ENCODE data around the gene SLC23A2.
A peak's percentile ranks its signal among the peaks of the same experiment; 100 is the strongest.

Gene SLC23A2

GRCh38 chr20:4944518-4945313 is 56.6 kb downstream of the SLC23A2 start:
- no peak overlapping the region for H3K4me2 ChIP-seq (ENCODE audit: low read length)
- H3K27me3 ChIP-seq (ENCODE audit: control insufficient read depth, insufficient read depth, low read length), result no peaks in the 10 kb centered on the region

DNA sequence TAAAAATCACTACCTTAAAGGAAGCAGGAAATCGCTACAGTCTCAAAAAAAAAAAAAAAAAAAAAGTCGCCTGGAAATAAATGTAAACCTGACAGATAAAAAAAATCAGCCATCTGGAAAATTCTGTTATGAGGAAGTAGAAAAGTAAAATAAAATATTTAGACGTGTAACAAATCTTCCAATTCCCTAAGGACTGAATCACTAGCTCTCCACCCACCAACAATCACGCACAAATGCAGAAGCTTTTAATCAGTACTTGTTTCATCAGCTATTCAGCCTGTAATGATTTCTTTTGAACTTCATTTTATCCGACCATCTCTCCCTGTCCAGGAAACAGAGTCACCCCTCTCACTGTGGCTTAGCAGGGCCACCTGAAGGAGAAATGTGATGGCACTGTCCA is 59.0 kb downstream of the SLC23A2 start:
- Histone ChIP-seq H3K9me3 (replicated peaks; ENCODE audit: low read length) (no peaks in the 10 kb centered on the region), H3K36me3 (ENCODE audit: insufficient read depth, low read length) (no peaks in the 10 kb centered on the region), H3K9ac (ENCODE audit: low read depth, low read length) (no peak overlapping the region), H3K4me3 (ENCODE audit: low read length) (no peak overlapping the region), H3K4me2 (ENCODE audit: low read length) (no peak overlapping the region), H3K27me3 (ENCODE audit: control insufficient read depth, insufficient read depth, low read length) (no peaks in the 10 kb centered on the region), H3K4me1 (ENCODE audit: control insufficient read depth, insufficient read depth, low read length) (peaks cover 6% of the 10 kb centered on the region)

More at GRCh38 chr20:4944518-4945313, 56.6 kb downstream of the SLC23A2 start:
- no peaks in the 10 kb centered on the region for H3K4me1 ChIP-seq (ENCODE audit: control insufficient read depth, insufficient read depth, low read length)
- no peaks in the 10 kb centered on the region for H3K36me3 ChIP-seq (ENCODE audit: insufficient read depth, low read length)
- no peaks in the 10 kb centered on the region for H3K9me3 ChIP-seq (replicated peaks; ENCODE audit: low read length)
- no peak overlapping the region for H3K4me3 ChIP-seq (ENCODE audit: low read length)
- no peak overlapping the region for H3K9ac ChIP-seq (ENCODE audit: low read depth, low read length)

DNA sequence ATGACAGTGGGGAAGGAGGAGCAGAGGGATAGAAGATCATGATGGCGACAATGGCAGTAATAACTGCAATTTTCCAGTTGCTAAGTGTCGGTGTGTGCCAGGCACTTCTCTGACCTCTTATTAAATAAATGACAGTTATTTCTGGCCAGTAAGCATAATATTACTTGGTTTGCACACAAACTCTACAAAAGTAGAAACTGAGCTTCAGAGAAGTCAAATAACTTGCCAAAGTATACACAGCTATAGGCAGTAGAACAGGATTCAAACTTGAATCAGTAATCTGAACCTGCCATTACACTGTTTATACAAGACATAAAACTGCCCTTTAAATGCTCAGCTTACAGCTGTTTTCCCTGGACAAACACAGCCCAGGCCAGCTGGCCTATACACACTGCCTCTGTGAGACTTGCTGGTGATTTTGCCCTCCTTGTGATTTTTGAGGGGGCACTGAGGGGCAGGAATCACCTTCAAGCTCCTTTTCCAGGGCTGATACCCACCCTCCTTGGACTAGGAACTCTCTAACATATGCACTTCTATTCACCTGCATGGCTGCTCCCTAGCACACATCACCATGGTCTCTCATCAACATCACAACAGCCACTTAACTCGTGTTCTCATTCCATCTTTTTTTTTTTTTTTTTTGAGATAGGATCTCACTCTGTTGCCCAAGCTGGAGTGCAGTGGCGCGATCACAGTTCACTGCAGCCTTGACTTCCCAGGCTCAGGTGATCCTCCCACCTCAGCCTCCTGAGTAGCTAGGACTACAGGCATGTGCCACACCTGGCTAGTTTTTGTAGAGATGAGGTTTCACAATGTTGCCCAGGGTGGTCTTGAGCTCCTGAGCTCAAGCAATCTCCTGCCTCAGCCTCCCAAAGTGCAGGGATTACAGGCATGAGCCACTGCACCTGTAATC is 63.6 kb downstream of the SLC23A2 start:
- Histone ChIP-seq H3K36me3 (ENCODE audit: insufficient read depth, low read length) (no peaks in the 10 kb centered on the region), H3K4me1 (ENCODE audit: control insufficient read depth, insufficient read depth, low read length) (peaks cover 8% of the 10 kb centered on the region), H3K4me3 (ENCODE audit: low read length) (no peak overlapping the region), H3K27me3 (ENCODE audit: control insufficient read depth, insufficient read depth, low read length) (no peaks in the 10 kb centered on the region), H3K9me3 (replicated peaks; ENCODE audit: low read length) (no peaks in the 10 kb centered on the region), H3K9ac (ENCODE audit: low read depth, low read length) (no peak overlapping the region), H3K4me2 (ENCODE audit: low read length) (no peak overlapping the region)

GRCh38 chr20:4936851-4937406 is 64.4 kb downstream of the SLC23A2 start:
- H3K4me3 ChIP-seq (ENCODE audit: low read length), result no peak overlapping the region
- H3K4me1 ChIP-seq (ENCODE audit: control insufficient read depth, insufficient read depth, low read length), result peaks cover 8% of the 10 kb centered on the region
- no peak overlapping the region for H3K9ac ChIP-seq (ENCODE audit: low read depth, low read length)
- no peaks in the 10 kb centered on the region for H3K9me3 ChIP-seq (replicated peaks; ENCODE audit: low read length)
- no peaks in the 10 kb centered on the region for H3K36me3 ChIP-seq (ENCODE audit: insufficient read depth, low read length)
- H3K4me2 ChIP-seq (ENCODE audit: low read length), result no peak overlapping the region
- H3K27me3 ChIP-seq (ENCODE audit: control insufficient read depth, insufficient read depth, low read length), result no peaks in the 10 kb centered on the region

GRCh38 chr20:4936392-4936850 is 64.9 kb downstream of the SLC23A2 start:
- no peaks in the 10 kb centered on the region for H3K27me3 ChIP-seq (ENCODE audit: control insufficient read depth, insufficient read depth, low read length)
- H3K9ac ChIP-seq (ENCODE audit: low read depth, low read length), result no peak overlapping the region
- H3K9me3 ChIP-seq (replicated peaks; ENCODE audit: low read length), result no peaks in the 10 kb centered on the region

DNA sequence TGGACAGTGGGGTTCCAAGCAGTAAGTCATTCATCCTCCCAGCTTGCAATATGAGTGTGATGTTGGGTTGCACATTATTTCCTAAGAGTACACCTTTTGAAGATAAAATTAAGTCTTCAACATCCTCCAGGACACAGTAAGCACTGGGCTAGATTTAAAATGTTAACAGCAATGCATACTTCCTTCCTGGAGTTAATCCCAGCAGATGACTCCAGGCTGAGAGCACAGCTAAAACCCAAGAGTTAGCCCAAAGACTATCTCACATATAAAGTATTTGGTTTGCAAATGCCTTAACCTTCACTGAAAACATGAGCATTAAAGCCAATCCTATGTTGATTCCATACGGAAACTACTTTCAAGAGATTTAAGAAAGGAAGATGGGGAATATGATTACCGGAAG is 69.2 kb downstream of the SLC23A2 start:
- no peaks in the 10 kb centered on the region for H3K27me3 ChIP-seq (ENCODE audit: control insufficient read depth, insufficient read depth, low read length)
- H3K36me3 ChIP-seq (ENCODE audit: insufficient read depth, low read length), result peaks cover 3% of the 10 kb centered on the region
- H3K4me3 ChIP-seq (ENCODE audit: low read length), result no peak overlapping the region
- no peaks in the 10 kb centered on the region for H3K4me1 ChIP-seq (ENCODE audit: control insufficient read depth, insufficient read depth, low read length)
- H3K9me3 ChIP-seq (replicated peaks; ENCODE audit: low read length), result no peaks in the 10 kb centered on the region
- H3K9ac ChIP-seq (ENCODE audit: low read depth, low read length), result no peak overlapping the region
- no peak overlapping the region for H3K4me2 ChIP-seq (ENCODE audit: low read length)

More at GRCh38 chr20:4936392-4936850, 64.9 kb downstream of the SLC23A2 start:
- H3K36me3 ChIP-seq (ENCODE audit: insufficient read depth, low read length), result no peaks in the 10 kb centered on the region
- H3K4me2 ChIP-seq (ENCODE audit: low read length), result no peak overlapping the region
- peaks cover 8% of the 10 kb centered on the region for H3K4me1 ChIP-seq (ENCODE audit: control insufficient read depth, insufficient read depth, low read length)
- H3K4me3 ChIP-seq (ENCODE audit: low read length), result no peak overlapping the region

GRCh38 chr20:4929686-4930397 is 71.5 kb downstream of the SLC23A2 start:
- Histone ChIP-seq H3K9ac (ENCODE audit: low read depth, low read length) (no peak overlapping the region), H3K27me3 (ENCODE audit: control insufficient read depth, insufficient read depth, low read length) (no peaks in the 10 kb centered on the region), H3K4me1 (ENCODE audit: control insufficient read depth, insufficient read depth, low read length) (peaks cover 18% of the 10 kb centered on the region), H3K9me3 (replicated peaks; ENCODE audit: low read length) (no peaks in the 10 kb centered on the region), H3K4me2 (ENCODE audit: low read length) (no peak overlapping the region), H3K4me3 (ENCODE audit: low read length) (no peak overlapping the region), H3K36me3 (ENCODE audit: insufficient read depth, low read length) (peaks cover 3% of the 10 kb centered on the region)

GRCh38 chr20:4926531-4927156 is 74.7 kb downstream of the SLC23A2 start:
- no peaks in the 10 kb centered on the region for H3K27me3 ChIP-seq (ENCODE audit: control insufficient read depth, insufficient read depth, low read length)

DNA sequence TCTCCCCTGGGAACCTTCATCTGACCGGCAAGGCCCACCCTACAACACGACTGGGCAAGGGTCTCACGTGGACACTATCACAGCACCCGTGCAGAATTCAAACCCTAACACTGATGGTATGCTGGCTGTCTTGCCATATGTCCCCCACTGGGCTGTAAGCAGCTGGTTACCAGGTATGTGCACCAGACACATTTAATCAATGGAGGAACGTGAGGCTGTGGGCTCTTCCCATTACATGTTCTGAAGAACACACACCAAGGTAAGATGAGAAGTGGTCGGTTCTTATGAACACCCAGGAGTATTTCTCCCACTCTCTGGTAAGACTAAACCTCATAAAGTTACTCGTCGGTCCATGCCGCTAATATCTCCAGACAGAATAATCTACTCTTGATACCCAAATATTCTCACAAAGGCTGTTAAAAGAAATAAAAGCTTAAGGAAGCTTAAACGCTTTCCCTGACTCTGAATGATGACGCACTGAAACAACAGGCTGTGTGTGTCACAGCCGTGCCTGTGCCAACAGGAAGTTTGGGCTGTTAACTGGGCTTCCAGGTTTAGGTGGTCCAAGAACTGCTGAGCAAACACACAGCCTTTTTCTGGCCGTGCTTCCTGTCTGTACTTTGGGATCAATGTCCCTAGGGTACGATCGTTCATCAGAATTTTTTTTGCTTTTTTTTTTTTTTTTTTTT is 75.3 kb downstream of the SLC23A2 start:
- Histone ChIP-seq H3K4me1 (ENCODE audit: control insufficient read depth, insufficient read depth, low read length) (peaks cover 18% of the 10 kb centered on the region), H3K27me3 (ENCODE audit: control insufficient read depth, insufficient read depth, low read length) (no peaks in the 10 kb centered on the region), H3K36me3 (ENCODE audit: insufficient read depth, low read length) (no peaks in the 10 kb centered on the region), H3K4me2 (ENCODE audit: low read length) (peak overlapping the region; percentile 72), H3K9ac (ENCODE audit: low read depth, low read length) (peak overlapping the region; percentile 51), H3K4me3 (ENCODE audit: low read length) (peak overlapping the region; percentile 45), H3K9me3 (replicated peaks; ENCODE audit: low read length) (no peaks in the 10 kb centered on the region)

More at GRCh38 chr20:4926531-4927156, 74.7 kb downstream of the SLC23A2 start:
- no peak overlapping the region for H3K9ac ChIP-seq (ENCODE audit: low read depth, low read length)
- peak overlapping the region; percentile 72 for H3K4me2 ChIP-seq (ENCODE audit: low read length)
- H3K36me3 ChIP-seq (ENCODE audit: insufficient read depth, low read length), result peaks cover 3% of the 10 kb centered on the region
- H3K4me3 ChIP-seq (ENCODE audit: low read length), result no peak overlapping the region
- peaks cover 18% of the 10 kb centered on the region for H3K4me1 ChIP-seq (ENCODE audit: control insufficient read depth, insufficient read depth, low read length)
- no peaks in the 10 kb centered on the region for H3K9me3 ChIP-seq (replicated peaks; ENCODE audit: low read length)

DNA sequence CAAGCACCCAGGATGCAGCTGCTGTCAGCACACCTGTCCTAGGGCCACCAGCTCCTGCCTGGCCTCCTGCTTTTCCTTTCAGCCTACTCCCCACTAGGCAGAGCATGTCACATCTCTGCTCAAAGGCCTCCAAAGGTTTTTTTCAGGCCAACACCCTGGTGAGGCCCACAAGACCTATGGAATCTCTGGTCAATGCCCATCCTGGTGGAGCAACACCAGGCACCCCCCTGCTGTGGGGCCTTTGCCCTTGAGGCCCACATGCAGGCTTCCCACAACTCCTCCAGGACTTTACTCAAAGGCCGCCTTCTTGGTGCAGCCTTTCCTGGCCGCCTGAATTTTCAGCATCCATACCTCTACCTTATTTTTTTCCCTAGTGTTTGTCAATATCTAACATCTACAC is 76.9 kb downstream of the SLC23A2 start:
- Histone ChIP-seq H3K36me3 (ENCODE audit: insufficient read depth, low read length) (no peaks in the 10 kb centered on the region), H3K4me2 (ENCODE audit: low read length) (no peak overlapping the region), H3K9me3 (replicated peaks; ENCODE audit: low read length) (no peaks in the 10 kb centered on the region), H3K4me3 (ENCODE audit: low read length) (no peak overlapping the region), H3K9ac (ENCODE audit: low read depth, low read length) (no peak overlapping the region), H3K27me3 (ENCODE audit: control insufficient read depth, insufficient read depth, low read length) (no peaks in the 10 kb centered on the region), H3K4me1 (ENCODE audit: control insufficient read depth, insufficient read depth, low read length) (peaks cover 18% of the 10 kb centered on the region)
